BE2C (cell line): ENCODE measurements around the gene PHACTR3.

Experiments
- DNase-seq: peaks from one replicate; pipeline ENCODE4 v3.0.0-alpha.2; 2020
- H3K27me3 ChIP-seq: fragments of 250-450 bp; sonication (Bioruptor Pico); 2 replicates; pipeline ENCODE4 v1.5.1; 2020; ENCODE audit warnings: mild to moderate bottlenecking
- H3K36me3 ChIP-seq: fragments of 250-450 bp; sonication (Bioruptor Pico); 2 replicates; pipeline ENCODE4 v1.5.1; 2020; ENCODE audit warnings: mild to moderate bottlenecking
- H3K4me1 ChIP-seq: fragments of 250-450 bp; sonication (Bioruptor Pico); 2 replicates; pipeline ENCODE4 v1.5.1; 2020
- H3K4me3 ChIP-seq: 2 replicates; pipeline ENCODE4 v1.5.1; 2011; ENCODE audit warnings: low read depth, low read length
- H3K9me3 ChIP-seq: fragments of 250-450 bp; sonication (Bioruptor Pico); 2 replicates; pipeline ENCODE4 v1.5.1; 2020
- TF ChIP-seq, protein P1 (sequence below): IDR thresholded peaks from 2 replicates; pipeline ENCODE4 v1.5.1; 2012; ENCODE audit warnings: mild to moderate bottlenecking, low read depth, low read length

PHACTR3 gene

DNA sequence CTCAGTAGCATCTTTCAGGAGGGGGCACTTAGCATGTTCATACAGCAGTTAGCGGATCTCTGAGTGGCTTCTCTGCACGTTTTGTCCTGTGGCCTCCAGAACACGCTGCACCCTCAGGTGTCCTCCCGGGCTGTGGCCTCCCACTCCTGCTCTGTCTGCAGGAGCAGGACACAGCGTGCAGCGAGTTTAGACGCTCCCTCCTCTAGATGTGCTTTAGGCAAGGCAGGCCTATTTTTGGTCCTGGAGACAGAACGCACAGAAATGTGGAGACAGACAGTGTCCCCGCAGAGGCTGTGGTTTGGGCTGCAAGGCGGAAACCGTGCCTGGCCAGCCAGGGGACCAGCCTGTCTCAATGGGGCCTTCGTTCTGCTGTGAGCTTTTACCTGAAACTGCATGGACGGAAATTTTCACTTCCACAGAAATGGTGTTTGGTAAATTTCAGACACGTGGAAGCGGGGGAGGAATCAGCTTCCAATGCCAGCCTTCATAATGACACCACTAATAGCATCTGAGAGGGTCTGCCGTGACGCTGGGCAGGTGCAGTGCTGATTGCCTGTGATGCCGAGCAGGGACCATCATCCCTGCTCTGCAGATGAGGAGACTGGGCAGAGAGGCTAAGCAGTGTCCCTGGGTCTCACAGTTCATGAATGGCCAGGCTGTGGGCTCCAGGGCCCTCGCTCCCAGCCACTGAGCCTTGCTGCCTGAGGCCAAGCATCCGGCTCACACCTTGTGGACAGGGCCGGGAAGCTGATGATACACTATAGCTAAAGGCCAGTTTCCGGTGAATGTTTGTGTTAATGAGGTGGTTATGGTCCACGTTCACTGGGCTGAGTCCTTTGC is 208.2 kb downstream of the PHACTR3 start:
- H3K36me3 ChIP-seq = no peaks in the 10 kb centered on the region
- TF ChIP-seq, protein P1, sequence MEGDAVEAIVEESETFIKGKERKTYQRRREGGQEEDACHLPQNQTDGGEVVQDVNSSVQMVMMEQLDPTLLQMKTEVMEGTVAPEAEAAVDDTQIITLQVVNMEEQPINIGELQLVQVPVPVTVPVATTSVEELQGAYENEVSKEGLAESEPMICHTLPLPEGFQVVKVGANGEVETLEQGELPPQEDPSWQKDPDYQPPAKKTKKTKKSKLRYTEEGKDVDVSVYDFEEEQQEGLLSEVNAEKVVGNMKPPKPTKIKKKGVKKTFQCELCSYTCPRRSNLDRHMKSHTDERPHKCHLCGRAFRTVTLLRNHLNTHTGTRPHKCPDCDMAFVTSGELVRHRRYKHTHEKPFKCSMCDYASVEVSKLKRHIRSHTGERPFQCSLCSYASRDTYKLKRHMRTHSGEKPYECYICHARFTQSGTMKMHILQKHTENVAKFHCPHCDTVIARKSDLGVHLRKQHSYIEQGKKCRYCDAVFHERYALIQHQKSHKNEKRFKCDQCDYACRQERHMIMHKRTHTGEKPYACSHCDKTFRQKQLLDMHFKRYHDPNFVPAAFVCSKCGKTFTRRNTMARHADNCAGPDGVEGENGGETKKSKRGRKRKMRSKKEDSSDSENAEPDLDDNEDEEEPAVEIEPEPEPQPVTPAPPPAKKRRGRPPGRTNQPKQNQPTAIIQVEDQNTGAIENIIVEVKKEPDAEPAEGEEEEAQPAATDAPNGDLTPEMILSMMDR = no peak
- no peak for DNase-seq
- H3K27me3 ChIP-seq = no peaks in the 10 kb centered on the region; the same call in 1 of the 2 replicates
- H3K9me3 ChIP-seq = no peaks in the 10 kb centered on the region
- H3K4me3 ChIP-seq = no peak overlapping the region
- no peaks in the 10 kb centered on the region for H3K4me1 ChIP-seq

DNA sequence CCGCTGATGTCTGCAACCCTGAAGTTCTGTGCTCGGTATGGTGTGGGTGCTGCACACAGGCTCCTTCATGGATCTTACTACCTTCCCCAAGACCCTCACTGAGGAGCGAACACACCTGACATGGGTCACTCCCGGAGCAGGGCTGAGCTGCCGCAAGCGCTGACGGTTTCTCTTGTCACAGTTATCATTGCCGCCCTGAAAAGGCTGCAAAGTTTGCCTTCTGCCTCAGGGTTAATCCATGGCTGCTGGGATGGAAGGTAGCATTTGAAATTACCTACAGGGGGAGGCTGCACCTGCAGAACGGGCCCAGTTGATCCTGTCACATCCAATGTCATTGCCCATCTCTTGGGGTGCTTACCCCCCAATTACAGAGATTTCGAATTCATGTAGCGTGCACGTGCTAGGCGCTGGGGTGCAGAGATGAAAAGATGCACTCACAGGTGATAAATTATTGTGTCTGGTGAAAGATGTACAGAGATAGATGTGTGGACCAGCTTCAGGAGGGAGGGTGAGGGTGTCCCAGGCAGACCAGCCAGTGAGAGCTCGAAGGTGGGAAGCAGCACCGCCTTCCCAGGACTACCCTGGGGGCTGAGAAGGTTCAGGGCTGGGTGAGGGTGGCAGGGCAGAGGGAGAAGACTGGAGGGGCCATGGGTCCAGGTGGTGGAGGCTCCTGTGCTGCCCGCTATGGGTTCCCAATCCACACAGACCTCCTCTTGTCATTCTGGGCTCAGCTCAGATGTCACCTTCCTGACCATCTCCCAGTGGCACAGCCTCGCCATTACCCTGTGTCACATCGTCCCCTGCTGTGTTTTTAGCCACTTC is 209.0 kb downstream of the PHACTR3 start:
- Histone ChIP-seq H3K4me1 (no peaks in the 10 kb centered on the region), H3K9me3 (no peaks in the 10 kb centered on the region), H3K4me3 (no peak overlapping the region), H3K36me3 (no peaks in the 10 kb centered on the region), H3K27me3 (no peaks in the 10 kb centered on the region; the same call in 1 of the 2 replicates)
- TF ChIP-seq, protein P1 = no peak
- no peak for DNase-seq

DNA sequence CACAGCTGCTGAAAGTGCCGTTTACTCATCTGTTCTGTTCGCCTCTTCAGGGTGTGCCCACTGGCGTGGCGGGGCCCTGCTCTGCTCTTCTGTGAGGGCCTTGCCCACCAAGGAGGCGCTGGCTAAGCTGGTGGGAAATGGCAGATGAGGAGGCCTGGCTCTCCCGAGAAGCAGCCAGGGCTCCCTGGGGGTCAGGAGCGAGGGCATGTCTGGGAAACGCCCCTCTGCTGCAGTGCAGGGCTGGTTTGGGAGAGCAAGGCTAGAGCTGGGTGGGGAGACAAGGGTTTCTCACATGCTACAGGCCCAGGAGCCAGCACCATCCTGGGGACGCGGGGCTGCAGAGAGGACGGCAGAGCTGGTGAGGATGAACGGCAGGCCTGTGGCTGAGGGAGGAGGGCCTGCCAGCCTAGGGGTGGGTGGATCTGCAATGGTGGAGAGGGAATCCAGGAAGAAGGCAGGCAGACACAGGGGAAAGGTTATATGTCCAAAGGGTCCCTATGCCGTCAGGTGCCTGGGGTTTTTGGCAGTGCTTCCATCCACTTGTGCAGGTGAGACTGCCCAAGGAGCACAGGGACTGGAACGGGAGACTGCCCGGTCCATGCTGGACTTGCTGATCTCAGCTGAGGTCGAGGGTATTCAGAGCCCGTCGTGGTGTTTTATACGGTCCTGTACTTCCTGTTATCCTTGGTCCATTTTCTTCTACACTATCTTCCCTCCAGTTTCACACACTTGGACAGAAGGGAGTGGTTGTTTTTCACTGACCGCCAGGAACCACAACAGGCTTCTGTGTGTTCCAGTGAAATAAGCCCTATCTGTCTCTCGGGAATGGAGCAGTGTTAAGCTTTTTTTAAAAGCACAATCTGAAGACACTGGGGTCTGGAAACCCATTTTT is 209.9 kb downstream of the PHACTR3 start:
- Histone ChIP-seq H3K4me3 (no peak overlapping the region), H3K4me1 (no peaks in the 10 kb centered on the region), H3K9me3 (no peaks in the 10 kb centered on the region), H3K36me3 (no peaks in the 10 kb centered on the region), H3K27me3 (no peaks in the 10 kb centered on the region; the same call in 1 of the 2 replicates)
- TF ChIP-seq, protein P1 = no peak
- DNase-seq = no peak

DNA sequence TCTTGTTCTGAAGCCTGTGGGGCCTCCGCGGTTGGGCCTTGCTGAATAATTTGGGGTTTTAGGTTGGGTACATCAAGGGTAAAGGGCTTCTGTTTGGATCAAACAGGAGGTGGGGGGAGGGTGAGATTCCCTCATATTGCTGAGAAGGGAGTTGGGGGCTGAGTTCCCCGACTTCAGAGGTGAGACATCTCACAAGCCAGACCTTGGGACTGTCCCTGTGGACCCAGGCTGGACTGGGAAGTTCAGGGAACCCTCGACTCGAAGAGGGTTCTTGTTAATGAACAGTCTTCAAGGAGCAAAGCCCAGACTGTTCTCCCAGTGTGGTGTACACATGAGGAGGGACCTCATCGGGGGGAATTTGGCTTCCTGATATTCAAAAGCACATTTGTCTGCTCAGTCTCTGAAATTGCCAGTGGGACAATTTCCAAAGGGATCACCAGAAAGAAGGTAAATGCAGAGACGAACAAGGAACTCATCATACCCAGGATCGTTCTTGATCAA is 210.6 kb downstream of the PHACTR3 start:
- no peaks in the 10 kb centered on the region for H3K27me3 ChIP-seq
- TF ChIP-seq, protein P1 = no peak
- DNase-seq = no peak
- H3K4me3 ChIP-seq = no peak overlapping the region
- no peaks in the 10 kb centered on the region for H3K9me3 ChIP-seq
- H3K36me3 ChIP-seq = no peaks in the 10 kb centered on the region
- H3K4me1 ChIP-seq = no peaks in the 10 kb centered on the region

DNA sequence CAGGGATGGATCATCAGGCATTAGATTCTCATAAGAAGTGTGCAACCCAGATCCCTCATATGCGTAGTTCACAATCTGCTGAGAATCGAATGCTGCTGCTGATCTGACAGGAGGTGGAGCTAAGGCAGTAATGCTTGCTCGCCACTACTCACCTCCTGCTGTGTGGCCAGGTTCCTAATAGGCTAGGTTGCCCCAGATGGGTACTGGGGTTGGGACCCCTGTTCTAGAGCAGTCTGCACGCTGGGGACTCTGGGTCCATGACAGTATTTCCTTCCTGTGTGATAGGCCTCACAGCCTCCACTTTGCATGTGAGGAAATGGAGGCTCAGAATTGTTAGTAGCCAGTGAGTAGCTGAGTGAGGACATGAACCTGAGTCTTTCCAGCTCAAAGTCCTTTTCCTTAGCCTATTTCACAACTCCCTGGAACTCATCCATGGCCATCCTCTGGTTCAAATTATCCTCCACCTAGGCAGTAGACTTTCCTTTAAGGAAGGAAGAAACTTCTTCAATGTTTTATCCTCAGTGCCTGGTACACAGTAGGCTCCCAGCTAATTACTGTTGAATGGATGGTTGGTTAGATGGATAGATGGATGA is 211.9 kb downstream of the PHACTR3 start:
- TF ChIP-seq, protein P1 = no peak
- H3K27me3 ChIP-seq = no peaks in the 10 kb centered on the region
- no peaks in the 10 kb centered on the region for H3K36me3 ChIP-seq

More for the DNA sequence above, 211.9 kb downstream of the PHACTR3 start:
- Histone ChIP-seq H3K4me1 (no peaks in the 10 kb centered on the region), H3K4me3 (no peak overlapping the region), H3K9me3 (no peaks in the 10 kb centered on the region)
- no peak for DNase-seq
